Measurements from ENCODE around the gene GALNT14. TPM values are rescaled to one million over a fixed set of nuclear protein-coding genes. Genes with fewer than 3 reads are reported as not detected.

The GALNT14 gene
- total and polyA plus RNA-seq, 9 of the 15 experiments (the other 6 are each of a cell fraction or from before 2014, with no cell fraction given), result 0.11 TPM; not detected in 8

GRCh38 chr2:30990176-30990575 is 148.1 kb downstream of the GALNT14 start:
- ATAC-seq (no peak), DNase-seq (ENCODE audit: extremely low read depth in 1 of 4, low spot score in 3 of 4) (no peak), FAIRE-seq (no peak)
- BruUV-seq (replicated peaks), result no TSS peak
- no peak overlapping the region for H3K4me2 ChIP-seq (ENCODE audit: insufficient read depth, low read length)
- H4K20me1 ChIP-seq (replicated peaks; ENCODE audit: control insufficient read depth, insufficient read depth, low read length), result no peaks in the 10 kb centered on the region; the same call in 1 of the 2 replicates
- in situ Hi-C loops (cut with MboI), result no loop called here
- H3K9me1 ChIP-seq (ENCODE audit: control insufficient read depth, insufficient read depth, low read length), result no peaks in the 10 kb centered on the region
- H3K4me3 ChIP-seq, result no peak overlapping the region
- intact Hi-C loops (cut with micrococcal nuclease), result no loop called here
- H3K9ac ChIP-seq (ENCODE audit: insufficient read depth in 1 of 2, low read depth in 2 of 2, low read length in 2 of 2), result no peak overlapping the region
- peaks cover 0 to 34% of the 10 kb centered on the region in 2 experiments; a peak in 3 of 5 replicates for H3K27me3 ChIP-seq (ENCODE audit: control insufficient read depth in 2 of 2, insufficient read depth in 2 of 2, low read length in 2 of 2)
- POLR2A ChIA-PET, result interaction anchor here (0.6 kb wide), 2 partner anchors 9 to 11 kb away, joined by 3 to 4 read pairs; no protein-coding TSS in a partner anchor
- H3K79me2 ChIP-seq (ENCODE audit: control insufficient read depth, insufficient read depth, low read length), result no peaks in the 10 kb centered on the region
- no peaks in the 10 kb centered on the region for H3K4me1 ChIP-seq (replicated peaks in 1 of 2; ENCODE audit: control insufficient read depth in 2 of 2, insufficient read depth in 2 of 2, low read length in 2 of 2)
- no peaks in the 10 kb centered on the region for H3K36me3 ChIP-seq (ENCODE audit: control insufficient read depth, insufficient read depth, low read length)
- TF ChIP-seq ZNF668 (CRISPR knock-in tag; IDR thresholded peaks at IDR 0.05) (no peak), TRIM25 (IDR thresholded peaks at IDR 0.05; ENCODE audit: borderline replicate concordance) (no peak), RBBP5 (IDR thresholded peaks at IDR 0.05; ENCODE audit: borderline replicate concordance, insufficient read depth, low read length, poor library complexity, severe bottlenecking) (no peak), ZNF239 (CRISPR knock-in tag; IDR thresholded peaks at IDR 0.05) (no peak), KAT2B (IDR thresholded peaks at IDR 0.05; ENCODE audit: low read depth, low read length) (no peak), MLLT1 (IDR thresholded peaks at IDR 0.05) (no peak)
- no peak overlapping the region for H2AFZ ChIP-seq (ENCODE audit: low read depth, low read length)
- 0% methylated on average over 2 of the region's 2 CpGs for WGBS (ENCODE audit: insufficient coverage, low coverage, missing lambda C conversion rate)
- no peak overlapping the region for H3K27ac ChIP-seq (ENCODE audit: extremely low read depth, low read depth, low read length)
- CTCF ChIA-PET (ENCODE audit: low intra/inter-chr PET ratio), result no interaction called here
- H3K9me3 ChIP-seq (replicated peaks; ENCODE audit: control insufficient read depth, insufficient read depth, low read depth, low read length), result no peaks in the 10 kb centered on the region
